Smooth muscle cell (in vitro differentiated cells): ENCODE measurements around the gene TWF1. TPM values are rescaled to one million over a fixed set of nuclear protein-coding genes. Genes with fewer than 3 reads are reported as not detected.

Experiments used
- DNase-seq: peaks from one replicate; lab custom pipeline; 2025; ENCODE audit not compliant: unreplicated experiment; lab: John Stamatoyannopoulos, UW
- H2AFZ ChIP-seq: fragments of 200-600 bp; sonication (generic); 2 replicates; pipeline ENCODE4 v1.6.0; 2016; ENCODE audit warnings: antibody characterized with exemption, low read depth, mild to moderate bottlenecking
- H3F3A ChIP-seq: fragments of 200-600 bp; sonication (generic); 2 replicates; pipeline ENCODE4 v1.6.0; 2017; ENCODE audit warnings: antibody characterized with exemption, low read depth
- H3K27ac ChIP-seq: fragments of 200-600 bp; sonication (generic); 2 replicates; pipeline ENCODE4 v1.5.1; 2016; ENCODE audit warnings: low read depth, mild to moderate bottlenecking
- H3K27me3 ChIP-seq: fragments of 200-600 bp; sonication (generic); 2 replicates; pipeline ENCODE4 v1.6.1; 2016; ENCODE audit warnings: low read depth, mild to moderate bottlenecking
- H3K36me3 ChIP-seq: fragments of 200-600 bp; sonication (generic); 2 replicates; pipeline ENCODE4 v1.5.1; 2016; ENCODE audit warnings: low read depth
- H3K4me1 ChIP-seq: fragments of 200-600 bp; sonication (generic); 2 replicates; pipeline ENCODE4 v1.5.1; 2016; ENCODE audit warnings: low read depth
- H3K4me2 ChIP-seq: fragments of 200-600 bp; sonication (generic); 2 replicates; pipeline ENCODE4 v1.6.0; 2016; ENCODE audit warnings: mild to moderate bottlenecking
- H3K4me3 ChIP-seq: fragments of 200-600 bp; sonication (generic); 2 replicates; pipeline ENCODE4 v1.5.1; 2016; ENCODE audit warnings: mild to moderate bottlenecking
- H3K79me2 ChIP-seq: fragments of 200-600 bp; sonication (generic); 2 replicates; pipeline ENCODE4 v1.6.0; 2016; ENCODE audit warnings: low read depth, mild to moderate bottlenecking
- H3K9ac ChIP-seq: fragments of 200-600 bp; sonication (generic); 2 replicates; pipeline ENCODE4 v1.6.0; 2016; ENCODE audit warnings: low read depth
- H3K9me3 ChIP-seq: fragments of 200-600 bp; sonication (generic); replicated peaks from 2 replicates; pipeline ENCODE4 v1.5.1; 2016; ENCODE audit warnings: low read depth
- H4K20me1 ChIP-seq: fragments of 200-600 bp; sonication (generic); 2 replicates; pipeline ENCODE4 v1.6.0; 2016; ENCODE audit warnings: low read depth
- CTCF ChIP-seq: fragments of 200-600 bp; sonication (generic); IDR thresholded peaks from 2 replicates; pipeline ENCODE4 v1.5.1; 2017; ENCODE audit warnings: borderline replicate concordance, mild to moderate bottlenecking, antibody characterized with exemption; ENCODE audit not compliant: insufficient read depth, poor library complexity, severe bottlenecking
- WGBS: methylation state at CpG from one replicate; pipeline ENCODE4 v1.1.7; 2016; ENCODE audit warnings: low lambda C conversion rate; 5-methylcytosine and 5-hydroxymethylcytosine counted together
- polyA plus RNA-seq: library from polyadenylated mRNA; unstranded; fragments of >200 nt; fragmentation: Nextera tagmentation; extraction: Ambion mirVana; gene quantifications from 2 replicates; pipeline ENCODE4 v1.2.1, GENCODE V29; 2016
- total RNA-seq: library from RNA; depleted of rRNA; stranded (reverse); fragments of >200 nt; gene quantifications from 2 replicates; pipeline ENCODE4 v1.2.3, GENCODE V29; 2014

Gene TWF1
- total and polyA plus RNA-seq, 2 experiments from 2014 or later, result 51.8 to 136 TPM

- H3K4me3 ChIP-seq, result no peak overlapping the region
- no peak for DNase-seq
- H4K20me1 ChIP-seq, result peaks cover 12% of the 10 kb centered on the region
- H2AFZ ChIP-seq, result no peak overlapping the region
- peaks cover 2% of the 10 kb centered on the region for H3K9me3 ChIP-seq
- no peaks in the 10 kb centered on the region for H3K27me3 ChIP-seq
- H3K4me2 ChIP-seq, result no peak overlapping the region
- H3K4me1 ChIP-seq, result no peaks in the 10 kb centered on the region
- H3K79me2 ChIP-seq, result no peaks in the 10 kb centered on the region
- TF ChIP-seq CTCF, result no peak
- peaks cover 54% of the 10 kb centered on the region for H3K36me3 ChIP-seq
- H3F3A ChIP-seq, result peaks cover 6% of the 10 kb centered on the region
- no peak overlapping the region for H3K27ac ChIP-seq
- WGBS, result 97% methylated on average over 2 of the region's 2 CpGs
- H3K9ac ChIP-seq, result no peak overlapping the region
These were observed 10.3 kb downstream of the TWF1 start for GRCh38 chr12:43795716-43796280.

GRCh38 chr12:43789941-43790340 lies 16.2 kb downstream of the TWF1 start:
- no peak overlapping the region for H3K9ac ChIP-seq
- H3K27me3 ChIP-seq, result no peaks in the 10 kb centered on the region
- DNase-seq, result no peak
- H3K27ac ChIP-seq, result no peak overlapping the region
- peaks cover 6% of the 10 kb centered on the region for H3F3A ChIP-seq
- H4K20me1 ChIP-seq, result no peaks in the 10 kb centered on the region
- no peak overlapping the region for H2AFZ ChIP-seq
- peaks cover under 1% of the 10 kb centered on the region for H3K36me3 ChIP-seq
- H3K4me3 ChIP-seq, result no peak overlapping the region
- no peaks in the 10 kb centered on the region for H3K9me3 ChIP-seq
- no peak overlapping the region for H3K4me2 ChIP-seq
- no peak for TF ChIP-seq CTCF
- H3K4me1 ChIP-seq, result no peaks in the 10 kb centered on the region
- no peaks in the 10 kb centered on the region for H3K79me2 ChIP-seq

GRCh38 chr12:43786899-43787693 lies 19.0 kb downstream of the TWF1 start:
- Histone ChIP-seq H3K4me1 (no peaks in the 10 kb centered on the region), H3K36me3 (peaks cover 6% of the 10 kb centered on the region), H4K20me1 (no peaks in the 10 kb centered on the region), H3K9ac (no peak overlapping the region), H3K27me3 (no peaks in the 10 kb centered on the region), H3K9me3 (no peaks in the 10 kb centered on the region), H3K4me3 (no peak overlapping the region), H3F3A (peaks cover 6% of the 10 kb centered on the region), H3K4me2 (no peak overlapping the region), H3K79me2 (no peaks in the 10 kb centered on the region), H3K27ac (no peak overlapping the region), H2AFZ (no peak overlapping the region)
- no peak for DNase-seq
- TF ChIP-seq CTCF, result no peak

GRCh38 chr12:43776498-43776897 lies 29.6 kb downstream of the TWF1 start:
- no peaks in the 10 kb centered on the region for H4K20me1 ChIP-seq
- no peak overlapping the region for H3K27ac ChIP-seq
- peak; percentile 39 for TF ChIP-seq CTCF
- WGBS, result 41% methylated on average over 3 of the region's 3 CpGs
- no peaks in the 10 kb centered on the region for H3K36me3 ChIP-seq
- DNase-seq, result no peak
- H3K79me2 ChIP-seq, result no peaks in the 10 kb centered on the region
- no peaks in the 10 kb centered on the region for H3K9me3 ChIP-seq
- no peak overlapping the region for H2AFZ ChIP-seq
- H3K4me1 ChIP-seq, result no peaks in the 10 kb centered on the region
- H3F3A ChIP-seq, result no peaks in the 10 kb centered on the region
- no peak overlapping the region for H3K9ac ChIP-seq
- no peak overlapping the region for H3K4me2 ChIP-seq
- no peak overlapping the region for H3K4me3 ChIP-seq
- H3K27me3 ChIP-seq, result no peaks in the 10 kb centered on the region
